ENCODE results near the gene ORMDL3.

ORMDL3 gene

DNA sequence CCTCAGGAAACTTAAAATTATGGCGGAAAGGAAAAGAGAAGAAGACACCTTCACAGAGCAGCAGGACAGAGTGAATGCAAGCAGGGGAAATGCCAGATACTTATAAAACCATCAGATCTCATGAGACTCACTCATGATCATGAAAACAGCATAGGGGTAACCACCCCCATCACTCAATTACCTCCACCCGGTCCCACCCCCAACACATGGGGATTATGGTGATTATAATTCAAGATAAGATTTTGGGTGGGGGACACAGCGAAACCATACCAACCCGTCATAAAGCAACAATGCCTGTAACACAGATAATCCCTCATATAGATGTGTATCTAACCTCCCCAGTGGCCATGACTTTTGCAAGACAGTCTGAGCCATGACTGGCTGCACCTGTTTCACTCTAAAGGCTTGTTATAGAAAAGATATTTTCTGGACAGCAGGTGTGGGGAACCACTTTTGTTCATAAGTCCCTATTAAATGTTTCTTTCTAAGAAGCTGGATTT lies 28.4 kb upstream of the ORMDL3 start:
- TF ChIP-seq, protein P1, sequence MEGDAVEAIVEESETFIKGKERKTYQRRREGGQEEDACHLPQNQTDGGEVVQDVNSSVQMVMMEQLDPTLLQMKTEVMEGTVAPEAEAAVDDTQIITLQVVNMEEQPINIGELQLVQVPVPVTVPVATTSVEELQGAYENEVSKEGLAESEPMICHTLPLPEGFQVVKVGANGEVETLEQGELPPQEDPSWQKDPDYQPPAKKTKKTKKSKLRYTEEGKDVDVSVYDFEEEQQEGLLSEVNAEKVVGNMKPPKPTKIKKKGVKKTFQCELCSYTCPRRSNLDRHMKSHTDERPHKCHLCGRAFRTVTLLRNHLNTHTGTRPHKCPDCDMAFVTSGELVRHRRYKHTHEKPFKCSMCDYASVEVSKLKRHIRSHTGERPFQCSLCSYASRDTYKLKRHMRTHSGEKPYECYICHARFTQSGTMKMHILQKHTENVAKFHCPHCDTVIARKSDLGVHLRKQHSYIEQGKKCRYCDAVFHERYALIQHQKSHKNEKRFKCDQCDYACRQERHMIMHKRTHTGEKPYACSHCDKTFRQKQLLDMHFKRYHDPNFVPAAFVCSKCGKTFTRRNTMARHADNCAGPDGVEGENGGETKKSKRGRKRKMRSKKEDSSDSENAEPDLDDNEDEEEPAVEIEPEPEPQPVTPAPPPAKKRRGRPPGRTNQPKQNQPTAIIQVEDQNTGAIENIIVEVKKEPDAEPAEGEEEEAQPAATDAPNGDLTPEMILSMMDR (IDR thresholded peaks at IDR 0.05; ENCODE audit: poor library complexity, severe bottlenecking): no peak
- no peaks in the 10 kb centered on the region for H3K9me3 ChIP-seq (ENCODE audit: severe bottlenecking)
- no peaks in the 10 kb centered on the region for H3K27me3 ChIP-seq (ENCODE audit: insufficient read depth, poor library complexity, severe bottlenecking)
- peaks cover 4% of the 10 kb centered on the region for H3K4me1 ChIP-seq (ENCODE audit: insufficient read depth, poor library complexity, severe bottlenecking)
- no peak overlapping the region for H3K4me3 ChIP-seq (ENCODE audit: severe bottlenecking)
- DNase-seq (ENCODE audit: low spot score) (no peak), ATAC-seq (ENCODE audit: low read depth) (no peak)
- no peak overlapping the region for H3K27ac ChIP-seq (ENCODE audit: poor library complexity, severe bottlenecking)
- no peaks in the 10 kb centered on the region for H3K36me3 ChIP-seq (ENCODE audit: low read depth)

DNA sequence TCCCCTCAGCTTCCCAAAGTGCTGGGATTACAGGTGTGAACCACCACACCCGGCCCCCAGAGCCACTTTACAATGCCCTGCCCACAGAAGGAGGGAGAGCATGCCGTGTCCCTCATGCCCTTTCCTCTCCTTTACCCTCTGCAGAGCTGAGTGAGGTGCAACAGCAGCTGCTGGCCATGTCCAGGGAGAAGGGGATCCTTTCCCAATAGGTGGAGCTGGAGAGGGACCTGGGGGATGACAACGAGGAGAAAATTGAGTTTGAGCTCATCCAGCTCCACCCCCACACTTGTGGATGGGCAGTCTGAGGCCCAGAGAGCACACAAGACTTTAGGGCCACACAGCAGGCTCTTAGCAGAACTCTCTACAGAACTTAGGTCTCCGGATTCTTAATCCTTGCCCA lies 27.5 kb upstream of the ORMDL3 start:
- peaks cover 4% of the 10 kb centered on the region for H3K4me1 ChIP-seq (ENCODE audit: insufficient read depth, poor library complexity, severe bottlenecking)
- no peak overlapping the region for H3K4me3 ChIP-seq (ENCODE audit: severe bottlenecking)
- H3K27me3 ChIP-seq (ENCODE audit: insufficient read depth, poor library complexity, severe bottlenecking): no peaks in the 10 kb centered on the region
- ATAC-seq (ENCODE audit: low read depth) (no peak), DNase-seq (ENCODE audit: low spot score) (no peak)
- H3K27ac ChIP-seq (ENCODE audit: poor library complexity, severe bottlenecking): no peak overlapping the region
- H3K9me3 ChIP-seq (ENCODE audit: severe bottlenecking): no peaks in the 10 kb centered on the region
- TF ChIP-seq, protein P1 (IDR thresholded peaks at IDR 0.05; ENCODE audit: poor library complexity, severe bottlenecking): no peak
- no peaks in the 10 kb centered on the region for H3K36me3 ChIP-seq (ENCODE audit: low read depth)

DNA sequence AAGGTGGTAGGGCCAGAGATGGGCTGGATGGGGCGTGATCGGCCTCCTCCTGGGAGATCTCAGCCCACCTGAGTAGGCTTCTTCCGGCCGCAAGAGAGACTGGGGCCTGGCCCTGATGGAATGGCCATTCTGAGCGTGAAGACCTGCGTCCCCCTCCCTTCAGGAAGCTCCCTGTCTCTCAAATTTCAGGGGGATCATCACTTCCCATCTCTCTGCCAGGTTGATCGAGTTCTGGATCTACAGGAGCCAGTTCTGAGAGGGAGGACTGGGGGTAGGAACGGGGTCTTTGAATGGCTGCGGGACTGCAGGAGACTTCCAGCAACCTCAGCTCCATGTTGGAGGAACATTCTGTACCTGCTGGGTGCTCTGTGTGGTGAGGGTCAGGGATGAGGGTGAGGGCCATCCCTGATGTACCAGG lies 26.1 kb upstream of the ORMDL3 start:
- no peaks in the 10 kb centered on the region for H3K9me3 ChIP-seq (ENCODE audit: severe bottlenecking)
- no peak overlapping the region for H3K27ac ChIP-seq (ENCODE audit: poor library complexity, severe bottlenecking)
- DNase-seq (ENCODE audit: low spot score): no peak
- H3K27me3 ChIP-seq (ENCODE audit: insufficient read depth, poor library complexity, severe bottlenecking): no peaks in the 10 kb centered on the region
- ATAC-seq (ENCODE audit: low read depth): no peak
- no peaks in the 10 kb centered on the region for H3K36me3 ChIP-seq (ENCODE audit: low read depth)
- peak overlapping the region; percentile 19 for H3K4me3 ChIP-seq (ENCODE audit: severe bottlenecking)
- H3K4me1 ChIP-seq (ENCODE audit: insufficient read depth, poor library complexity, severe bottlenecking): no peaks in the 10 kb centered on the region
- TF ChIP-seq, protein P1 (IDR thresholded peaks at IDR 0.05; ENCODE audit: poor library complexity, severe bottlenecking): no peak

DNA sequence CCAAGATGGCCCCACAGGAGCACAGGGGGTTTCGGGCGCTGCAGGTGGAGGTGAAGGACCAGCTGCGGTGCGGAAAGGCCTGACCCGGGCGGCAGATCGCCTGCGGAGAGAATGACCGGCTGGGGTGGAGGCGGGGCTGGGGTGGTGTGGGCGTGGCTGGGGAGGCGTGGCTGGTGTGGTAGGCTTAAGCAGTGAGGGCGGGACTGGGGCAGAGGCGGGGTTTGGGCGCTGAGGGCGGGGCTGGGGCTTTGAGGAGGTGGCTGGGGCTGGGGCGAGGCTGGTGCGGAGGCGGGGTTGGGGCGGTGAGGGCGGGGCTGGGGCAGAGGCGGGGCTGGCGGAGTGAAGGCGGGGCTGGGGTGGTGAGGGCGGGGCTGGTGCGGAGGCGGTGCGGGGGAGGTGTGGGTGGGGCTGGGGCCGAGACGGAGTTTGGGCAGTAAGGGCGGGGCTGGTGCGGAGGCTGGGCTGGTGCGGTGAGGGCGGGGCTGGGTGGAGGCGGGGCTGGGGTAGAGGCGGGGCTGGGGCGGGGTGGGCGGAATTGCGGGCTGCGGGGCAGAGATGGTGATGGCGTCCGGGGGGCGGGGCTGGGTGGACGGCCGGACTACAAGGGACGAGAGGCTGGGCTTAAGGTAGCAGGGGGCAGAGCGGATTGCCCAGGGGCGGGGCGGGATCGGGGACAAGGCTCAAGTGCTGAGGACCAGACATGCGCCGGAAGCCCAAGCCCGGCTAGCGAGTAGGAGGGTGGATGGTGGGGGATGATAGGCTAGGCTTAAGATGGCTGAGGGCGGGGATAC lies 25.5 kb upstream of the ORMDL3 start:
- no peaks in the 10 kb centered on the region for H3K27me3 ChIP-seq (ENCODE audit: insufficient read depth, poor library complexity, severe bottlenecking)
- no peaks in the 10 kb centered on the region for H3K9me3 ChIP-seq (ENCODE audit: severe bottlenecking)
- DNase-seq (ENCODE audit: low spot score): peak; percentile 96
- ATAC-seq (ENCODE audit: low read depth): peak; percentile 86
- TF ChIP-seq, protein P1 (IDR thresholded peaks at IDR 0.05; ENCODE audit: poor library complexity, severe bottlenecking): no peak
- peak overlapping the region; percentile 19 for H3K4me3 ChIP-seq (ENCODE audit: severe bottlenecking)
- no peaks in the 10 kb centered on the region for H3K36me3 ChIP-seq (ENCODE audit: low read depth)
- no peak overlapping the region for H3K27ac ChIP-seq (ENCODE audit: poor library complexity, severe bottlenecking)
- H3K4me1 ChIP-seq (ENCODE audit: insufficient read depth, poor library complexity, severe bottlenecking): no peaks in the 10 kb centered on the region

All from RWPE2 (cell line).